MCF 10A (cell line): ENCODE results near the gene GUCY1A2. TPM values are rescaled to one million over a fixed set of nuclear protein-coding genes. Genes with fewer than 3 reads are reported as not detected.

Experiments used
- BruUV-seq: library from RNA; stranded (reverse); fragments of 400-500 nt; replicated peaks from 2 replicates; lab custom pipeline; 2021; lab: Mats Ljungman, UMichigan
- CTCF ChIA-PET: fragments of 300-600 bp; sonication (Branson Sonifier 250); formaldehyde crosslinking; extraction: SDS; loops from one replicate; lab custom pipeline; 2021; ENCODE audit warnings: antibody characterized with exemption, inconsistent platforms; lab: Yijun Ruan, JAX
- POLR2A ChIA-PET: fragments of 300-600, 350-650 bp; sonication (Branson Sonifier 250); formaldehyde crosslinking; extraction: SDS; loops from one replicate; lab custom pipeline; 2020; ENCODE audit warnings: antibody characterized with exemption, inconsistent platforms; lab: Yijun Ruan, JAX
- DNase-seq: peaks from one replicate; pipeline ENCODE4 v3.0.0-alpha.2; 2018; ENCODE audit not compliant: unreplicated experiment
- H3K27ac Mint-ChIP-seq: one replicate; pipeline ENCODE4 v1.8.0; 2022; ENCODE audit warnings: mild to moderate bottlenecking, low read depth, mixed read lengths; ENCODE audit not compliant: unreplicated experiment
- H3K27me3 Mint-ChIP-seq: one replicate; pipeline ENCODE4 v1.8.0; 2022; ENCODE audit warnings: mixed read lengths; ENCODE audit not compliant: insufficient read depth, unreplicated experiment
- H3K36me3 Mint-ChIP-seq: one replicate; pipeline ENCODE4 v1.8.0; 2022; ENCODE audit warnings: mild to moderate bottlenecking, moderate library complexity, mixed read lengths; ENCODE audit not compliant: insufficient read depth, unreplicated experiment
- H3K4me1 Mint-ChIP-seq: one replicate; pipeline ENCODE4 v1.8.0; 2022; ENCODE audit warnings: mixed read lengths; ENCODE audit not compliant: insufficient read depth, unreplicated experiment
- H3K4me3 Mint-ChIP-seq: one replicate; pipeline ENCODE4 v1.8.0; 2022; ENCODE audit warnings: mild to moderate bottlenecking, moderate library complexity, mixed read lengths; ENCODE audit not compliant: unreplicated experiment
- H3K9me3 Mint-ChIP-seq: one replicate; pipeline ENCODE4 v1.8.0; 2022; ENCODE audit warnings: mixed read lengths; ENCODE audit not compliant: unreplicated experiment
- CTCF ChIP-seq: fragments of 200-600 bp; IDR thresholded peaks from one replicate; pipeline ENCODE4 v1.8.0; 2022; ENCODE audit warnings: antibody characterized with exemption, mild to moderate bottlenecking; ENCODE audit not compliant: unreplicated experiment
- intact Hi-C: fragments of 100-400 bp; cut with micrococcal nuclease; formaldehyde crosslinking; loops from 2 replicates; pipeline ENCODE4 v1.14.1; 2022
- total RNA-seq: library from RNA; stranded (reverse); gene quantifications from 2 replicates; pipeline ENCODE4 v1.2.3, GENCODE V29; 2022

Gene GUCY1A2
- total RNA-seq, 1 experiment from 2014 or later = 0.09 TPM

GRCh38 chr11:106998116-106998915 is 20.0 kb downstream of the GUCY1A2 start:
- Mint-ChIP-seq H3K4me3 (no peak overlapping the region), H3K27ac (no peak overlapping the region)

GRCh38 chr11:106997227-106997626 is 21.0 kb downstream of the GUCY1A2 start:
- BruUV-seq = no TSS peak
- intact Hi-C loops = no loop called here
- CTCF ChIA-PET = interaction anchor here (0.7 to 0.9 kb wide), 2 partner anchors 21 to 37 kb away, joined by 3 to 4 read pairs; no protein-coding TSS in a partner anchor
- Mint-ChIP-seq H3K36me3 (no peaks in the 10 kb centered on the region), H3K27ac (no peak overlapping the region), H3K27me3 (no peaks in the 10 kb centered on the region), H3K4me3 (no peak overlapping the region), H3K4me1 (peaks cover 5% of the 10 kb centered on the region), H3K9me3 (no peaks in the 10 kb centered on the region)
- DNase-seq = no peak
- POLR2A ChIA-PET = no interaction called here
- no peak for TF ChIP-seq CTCF

More at GRCh38 chr11:106998116-106998915, 20.0 kb downstream of the GUCY1A2 start:
- ChIA-PET CTCF (no interaction called here), POLR2A (no interaction called here)
- TF ChIP-seq CTCF = no peak
- intact Hi-C loops = no loop called here
- DNase-seq = no peak
- BruUV-seq = no TSS peak
- H3K36me3 Mint-ChIP-seq = no peaks in the 10 kb centered on the region
- peaks cover 5% of the 10 kb centered on the region for H3K4me1 Mint-ChIP-seq
- H3K27me3 Mint-ChIP-seq = no peaks in the 10 kb centered on the region
- no peaks in the 10 kb centered on the region for H3K9me3 Mint-ChIP-seq

- no peaks in the 10 kb centered on the region for H3K36me3 Mint-ChIP-seq
- no peak for DNase-seq
- no peak overlapping the region for H3K4me3 Mint-ChIP-seq
- peaks cover 5% of the 10 kb centered on the region for H3K4me1 Mint-ChIP-seq
- CTCF ChIA-PET = interaction anchor here (0.7 to 0.9 kb wide), 2 partner anchors 20 to 37 kb away, joined by 3 to 4 read pairs; no protein-coding TSS in a partner anchor
- no peak overlapping the region for H3K27ac Mint-ChIP-seq
- H3K27me3 Mint-ChIP-seq = no peaks in the 10 kb centered on the region
- BruUV-seq = no TSS peak
- intact Hi-C loops = no loop called here
- no peak for TF ChIP-seq CTCF
- POLR2A ChIA-PET = no interaction called here
- H3K9me3 Mint-ChIP-seq = no peaks in the 10 kb centered on the region
Measured at GRCh38 chr11:106996691-106997090, 21.6 kb downstream of the GUCY1A2 start.

GRCh38 chr11:106990331-106990730 is 27.9 kb downstream of the GUCY1A2 start:
- ChIA-PET CTCF (interaction anchor here (0.6 to 0.7 kb wide), 2 partner anchors 558 to 670 kb away, joined by 3 to 4 read pairs; no protein-coding TSS in a partner anchor), POLR2A (no interaction called here)
- DNase-seq = no peak
- no TSS peak for BruUV-seq
- H3K4me1 Mint-ChIP-seq = peaks cover 37% of the 10 kb centered on the region
- no peaks in the 10 kb centered on the region for H3K36me3 Mint-ChIP-seq
- H3K4me3 Mint-ChIP-seq = no peak overlapping the region
- no peak overlapping the region for H3K27ac Mint-ChIP-seq
- no peaks in the 10 kb centered on the region for H3K9me3 Mint-ChIP-seq
- H3K27me3 Mint-ChIP-seq = no peaks in the 10 kb centered on the region
- TF ChIP-seq CTCF = no peak
- intact Hi-C loops = no loop called here
